Stimulated activated CD4-positive, alpha-beta T cell treated with anti-CD3 and anti-CD28 coated beads, Interleukin-2, amount 100 ng/mL, for 4 hours (primary cell): ENCODE data around the gene MTHFSD.

Source experiments
- DNase-seq: peaks from one replicate; pipeline ENCODE4 v3.0.0-alpha.2; 2020; ENCODE audit warnings: low read depth

MTHFSD gene

GRCh38 chr16:86550281-86550680, 4.8 kb downstream of the MTHFSD start:
- DNase-seq, result no peak

- no peak for DNase-seq
Measured at GRCh38 chr16:86549893-86550190, 5.2 kb downstream of the MTHFSD start.

- DNase-seq, result no peak
Measured at GRCh38 chr16:86549076-86549892, 5.8 kb downstream of the MTHFSD start.

GRCh38 chr16:86547286-86547685, 7.7 kb downstream of the MTHFSD start:
- DNase-seq, result no peak

- DNase-seq, result no peak
Measured at GRCh38 chr16:86546638-86547013, 8.4 kb downstream of the MTHFSD start.

GRCh38 chr16:86545954-86546637, 8.9 kb downstream of the MTHFSD start:
- no peak for DNase-seq

GRCh38 chr16:86545481-86545880, 9.6 kb downstream of the MTHFSD start:
- no peak for DNase-seq

GRCh38 chr16:86542756-86543750, 12.0 kb downstream of the MTHFSD start:
- DNase-seq, result no peak

- DNase-seq, result no peak
Measured at GRCh38 chr16:86541560-86541959, 13.5 kb downstream of the MTHFSD start.

- DNase-seq, result no peak
Measured at GRCh38 chr16:86540894-86541293, 14.1 kb downstream of the MTHFSD start.

GRCh38 chr16:86538196-86538780, 16.7 kb downstream of the MTHFSD start:
- DNase-seq, result no peak

- no peak for DNase-seq
Measured at GRCh38 chr16:86537486-86537885, 17.5 kb downstream of the MTHFSD start.

GRCh38 chr16:86536621-86537020, 18.4 kb downstream of the MTHFSD start:
- no peak for DNase-seq

GRCh38 chr16:86534779-86535615, 20.0 kb downstream of the MTHFSD start:
- DNase-seq, result no peak

GRCh38 chr16:86533767-86534351, 21.2 kb downstream of the MTHFSD start:
- no peak for DNase-seq

GRCh38 chr16:86533076-86533475, 22.0 kb downstream of the MTHFSD start:
- DNase-seq, result no peak

GRCh38 chr16:86532526-86532815, 22.6 kb downstream of the MTHFSD start:
- DNase-seq, result no peak

- no peak for DNase-seq
Measured at GRCh38 chr16:86531641-86532525, 23.2 kb downstream of the MTHFSD start.

GRCh38 chr16:86531191-86531545, 23.9 kb downstream of the MTHFSD start:
- no peak for DNase-seq
